Mesenchymal stem cell (in vitro differentiated cells and primary cell): ENCODE measurements around the gene ADGRG7.
"Not testable (repeated sequence)": the region's sequence is repeated elsewhere in the genome, so short reads cannot be mapped to it uniquely, and the experiment has no call there.

Experiments used
- DNase-seq: peaks from one replicate; pipeline ENCODE4 v3.0.0-alpha.2; 2013
- H2AFZ ChIP-seq: one replicate; pipeline ENCODE4 v1.6.1; 2013; ENCODE audit warnings: low read depth, mild to moderate bottlenecking, control low read depth, inconsistent platforms, low read length, moderate library complexity
- H2AK5ac ChIP-seq: 2 replicates; pipeline ENCODE4 v1.6.1; 2013; ENCODE audit warnings: low read length, moderate library complexity, mild to moderate bottlenecking, inconsistent platforms; ENCODE audit not compliant: severe bottlenecking
- H2BK120ac ChIP-seq: one replicate; pipeline ENCODE4 v1.6.1; 2013; ENCODE audit warnings: low read depth, mild to moderate bottlenecking, inconsistent platforms, low read length, moderate library complexity
- H2BK12ac ChIP-seq, 2 experiments: one replicate each; pipeline ENCODE4 v1.6.1; 2013; ENCODE audit warnings: inconsistent platforms in 2 of 2, low read length in 2 of 2, mild to moderate bottlenecking in 2 of 2, moderate library complexity in 2 of 2, control low read depth in 1 of 2
- H2BK15ac ChIP-seq: one replicate; pipeline ENCODE4 v1.6.1; 2013; ENCODE audit warnings: mild to moderate bottlenecking, low read depth, inconsistent platforms; ENCODE audit not compliant: poor library complexity, severe bottlenecking
- H2BK5ac ChIP-seq: 2 replicates; pipeline ENCODE4 v1.6.1; 2013; ENCODE audit warnings: low read depth, mild to moderate bottlenecking, low read length, control low read depth, inconsistent platforms; ENCODE audit not compliant: poor library complexity, severe bottlenecking
- H3K14ac ChIP-seq, 2 experiments: one replicate each; pipeline ENCODE4 v1.6.1; 2013; ENCODE audit warnings: inconsistent platforms in 2 of 2, low read length in 2 of 2, control low read depth in 1 of 2, mild to moderate bottlenecking in 1 of 2, moderate library complexity in 1 of 2
- H3K18ac ChIP-seq, 2 experiments: one replicate each; pipeline ENCODE4 v1.6.1; 2013; ENCODE audit warnings: inconsistent platforms in 2 of 2, low read length in 2 of 2, control low read depth in 1 of 2, low read depth in 1 of 2, mild to moderate bottlenecking in 1 of 2
- H3K23ac ChIP-seq, 2 experiments: one replicate each; pipeline ENCODE4 v1.6.1; 2013; ENCODE audit warnings: inconsistent platforms in 2 of 2, low read length in 2 of 2, mild to moderate bottlenecking in 2 of 2, moderate library complexity in 2 of 2, control low read depth in 1 of 2
- H3K27ac ChIP-seq: 2 replicates; pipeline ENCODE4 v1.5.1; 2013; ENCODE audit warnings: mild to moderate bottlenecking, moderate library complexity, low read length, control low read depth, inconsistent platforms; ENCODE audit not compliant: poor library complexity, severe bottlenecking
- H3K27me3 ChIP-seq, 2 experiments: 2 replicates each; pipeline versions ENCODE4 v1.6.1 to v1.7.0; 2013; ENCODE audit warnings: low read length in 2 of 2, mild to moderate bottlenecking in 2 of 2, moderate library complexity in 2 of 2, control low read depth in 1 of 2, inconsistent platforms in 1 of 2; ENCODE audit not compliant: control insufficient read depth in 1 of 2, insufficient read depth in 1 of 2
- H3K36me3 ChIP-seq, 2 experiments: 2 replicates each; pipeline versions ENCODE4 v1.6.1 to v1.7.0; 2013; ENCODE audit warnings: low read length in 2 of 2, control low read depth in 1 of 2, inconsistent platforms in 1 of 2, low read depth in 1 of 2, mild to moderate bottlenecking in 1 of 2; ENCODE audit not compliant: insufficient read depth in 2 of 2, control insufficient read depth in 1 of 2
- H3K4ac ChIP-seq, 2 experiments: one replicate each; pipeline ENCODE4 v1.6.1; 2013; ENCODE audit warnings: inconsistent platforms in 2 of 2, low read length in 2 of 2, mild to moderate bottlenecking in 2 of 2, moderate library complexity in 2 of 2, control low read depth in 1 of 2, low read depth in 1 of 2
- H3K4me1 ChIP-seq: 2 replicates; pipeline ENCODE4 v1.6.1; 2013; ENCODE audit warnings: low read depth, low read length, control low read depth; ENCODE audit not compliant: control insufficient read depth, insufficient read depth
- H3K4me2 ChIP-seq: 2 replicates; pipeline ENCODE4 v1.6.1; 2013; ENCODE audit warnings: low read length, mild to moderate bottlenecking, inconsistent platforms; ENCODE audit not compliant: poor library complexity, severe bottlenecking
- H3K4me3 ChIP-seq, 2 experiments: 2 replicates each; pipeline versions ENCODE4 v1.5.1 to v1.7.0; 2013; ENCODE audit warnings: low read length in 2 of 2, mild to moderate bottlenecking in 2 of 2, control low read depth in 1 of 2, low read depth in 1 of 2; ENCODE audit not compliant: insufficient read depth in 1 of 2
- H3K79me1 ChIP-seq: replicated peaks from 2 replicates; pipeline ENCODE4 v1.6.1; 2013; ENCODE audit warnings: mild to moderate bottlenecking, control low read depth, low read length, inconsistent platforms; ENCODE audit not compliant: poor library complexity, severe bottlenecking
- H3K9ac ChIP-seq: 2 replicates; pipeline ENCODE4 v1.7.0; 2013; ENCODE audit warnings: mild to moderate bottlenecking, low read length, moderate library complexity
- H3K9me3 ChIP-seq: 2 replicates; pipeline ENCODE4 v1.7.0; 2013; ENCODE audit warnings: mild to moderate bottlenecking, low read length; ENCODE audit not compliant: control insufficient read depth
- H4K8ac ChIP-seq: one replicate; pipeline ENCODE4 v1.6.1; 2013; ENCODE audit warnings: inconsistent platforms, mild to moderate bottlenecking, low read length, moderate library complexity
- H4K91ac ChIP-seq: one replicate; pipeline ENCODE4 v1.6.1; 2013; ENCODE audit warnings: mild to moderate bottlenecking, low read length, inconsistent platforms
- WGBS: methylation state at CpG from one replicate; pipeline ENCODE4 v1.1.7; 2013; ENCODE audit warnings: mixed read lengths; 5-methylcytosine and 5-hydroxymethylcytosine counted together

Gene ADGRG7

GRCh38 chr3:100653604-100654294 lies 44.3 kb downstream of the ADGRG7 start:
- Histone ChIP-seq H2AK5ac (no peak overlapping the region), H3K18ac (no peak overlapping the region), H2BK5ac (no peak overlapping the region), H3K23ac (no peak overlapping the region), H2BK12ac (no peak overlapping the region), H3K14ac (no peak overlapping the region), H3K9me3 (no peaks in the 10 kb centered on the region), H3K4me2 (no peak overlapping the region), H3K36me3 (no peaks in the 10 kb centered on the region), H2AFZ (no peak overlapping the region), H3K4ac (no peak overlapping the region), H3K9ac (no peak overlapping the region), H3K27me3 (no peaks in the 10 kb centered on the region), H3K79me1 (no peaks in the 10 kb centered on the region), H2BK120ac (no peak overlapping the region), H4K91ac (no peak overlapping the region), H3K4me1 (no peaks in the 10 kb centered on the region), H4K8ac (no peak overlapping the region), H3K4me3 (no peak overlapping the region), H3K27ac (no peak overlapping the region), H2BK15ac (no peak overlapping the region)
- WGBS = 76% methylated on average over 12 of the region's 13 CpGs
- no peak for DNase-seq

- Histone ChIP-seq H3K9me3 (no peaks in the 10 kb centered on the region), H3K4me1 (no peaks in the 10 kb centered on the region), H4K8ac (no peak overlapping the region), H3K4me3 (no peak overlapping the region), H3K27ac (no peak overlapping the region), H3K4ac (no peak overlapping the region), H3K9ac (no peak overlapping the region), H3K79me1 (no peaks in the 10 kb centered on the region), H2BK5ac (no peak overlapping the region), H2BK120ac (no peak overlapping the region), H2BK12ac (no peak overlapping the region), H4K91ac (no peak overlapping the region), H3K14ac (no peak overlapping the region), H3K36me3 (no peaks in the 10 kb centered on the region), H3K18ac (no peak overlapping the region), H3K27me3 (no peaks in the 10 kb centered on the region), H2BK15ac (no peak overlapping the region), H2AFZ (no peak overlapping the region), H3K4me2 (no peak overlapping the region), H3K23ac (no peak overlapping the region), H2AK5ac (no peak overlapping the region)
- DNase-seq = no peak
- no CpG with 5 or more reads among the region's 2 CpGs for WGBS
Observed at GRCh38 chr3:100656945-100657344, 47.5 kb downstream of the ADGRG7 start.

- not testable (repeated sequence) for H3K4ac ChIP-seq
Observed at GRCh38 chr3:100661294-100661693, 51.9 kb downstream of the ADGRG7 start.

GRCh38 chr3:100662113-100662823 lies 52.9 kb downstream of the ADGRG7 start:
- DNase-seq = peak; percentile 68

More at GRCh38 chr3:100661294-100661693, 51.9 kb downstream of the ADGRG7 start:
- not testable (repeated sequence) for H3K27me3 ChIP-seq, H3K18ac ChIP-seq, H3K4me3 ChIP-seq, H2BK12ac ChIP-seq, H3K4me1 ChIP-seq, H4K91ac ChIP-seq, H4K8ac ChIP-seq, H3K9ac ChIP-seq, H3K14ac ChIP-seq, H3K23ac ChIP-seq, H3K4me2 ChIP-seq, H2BK5ac ChIP-seq, H3K9me3 ChIP-seq, H2AK5ac ChIP-seq, H3K36me3 ChIP-seq, DNase-seq, H2AFZ ChIP-seq, H3K27ac ChIP-seq, H3K79me1 ChIP-seq, H2BK120ac ChIP-seq, H2BK15ac ChIP-seq

More at GRCh38 chr3:100662113-100662823, 52.9 kb downstream of the ADGRG7 start:
- H2BK5ac ChIP-seq = no peak overlapping the region
- no peaks in the 10 kb centered on the region for H3K79me1 ChIP-seq
- no peak overlapping the region for H3K4ac ChIP-seq
- no peaks in the 10 kb centered on the region for H3K4me1 ChIP-seq
- no peak overlapping the region for H4K8ac ChIP-seq
- H2BK12ac ChIP-seq = no peak overlapping the region
- no peak overlapping the region for H3K18ac ChIP-seq
- no peak overlapping the region for H2BK15ac ChIP-seq
- H3K36me3 ChIP-seq = no peaks in the 10 kb centered on the region
- H2AK5ac ChIP-seq = no peak overlapping the region
- H3K9ac ChIP-seq = no peak overlapping the region
- no peak overlapping the region for H4K91ac ChIP-seq
- H3K27ac ChIP-seq = no peak overlapping the region
- no peaks in the 10 kb centered on the region for H3K9me3 ChIP-seq
- no peaks in the 10 kb centered on the region for H3K27me3 ChIP-seq
- 80% methylated on average over 1 of the region's 2 CpGs for WGBS
- H2BK120ac ChIP-seq = no peak overlapping the region
- H2AFZ ChIP-seq = no peak overlapping the region
- H3K23ac ChIP-seq = no peak overlapping the region
- H3K14ac ChIP-seq = no peak overlapping the region
- no peak overlapping the region for H3K4me3 ChIP-seq
- no peak overlapping the region for H3K4me2 ChIP-seq
